Stimulated activated naive CD8-positive, alpha-beta T cell treated with anti-CD3 and anti-CD28 coated beads, Interleukin-15, Interleukin-2, amounts not matched to agents 100 ng/mL and 50 ng/mL, for 24 hours (primary cell): ENCODE data around the gene CAMSAP1.
A peak's percentile ranks its signal among the peaks of the same experiment; 100 is the strongest.
"Not testable (repeated sequence)": the region's sequence is repeated elsewhere in the genome, so short reads cannot be mapped to it uniquely, and the experiment has no call there.

Source experiments
- H3K27ac Mint-ChIP-seq: one replicate; pipeline ENCODE4 v1.8.0; 2021; ENCODE audit warnings: mild to moderate bottlenecking, mixed read lengths
- H3K27me3 Mint-ChIP-seq: one replicate; pipeline ENCODE4 v1.8.0; 2021; ENCODE audit warnings: mixed read lengths
- H3K36me3 Mint-ChIP-seq: one replicate; pipeline ENCODE4 v1.8.0; 2021; ENCODE audit warnings: low read depth, mixed read lengths
- H3K4me1 Mint-ChIP-seq: one replicate; pipeline ENCODE4 v1.8.0; 2021; ENCODE audit warnings: low read depth, mixed read lengths
- H3K4me3 Mint-ChIP-seq: one replicate; pipeline ENCODE4 v1.8.0; 2021; ENCODE audit warnings: mild to moderate bottlenecking, mixed read lengths
- H3K9me3 Mint-ChIP-seq: one replicate; pipeline ENCODE4 v1.8.0; 2021; ENCODE audit warnings: mixed read lengths

The CAMSAP1 gene

DNA sequence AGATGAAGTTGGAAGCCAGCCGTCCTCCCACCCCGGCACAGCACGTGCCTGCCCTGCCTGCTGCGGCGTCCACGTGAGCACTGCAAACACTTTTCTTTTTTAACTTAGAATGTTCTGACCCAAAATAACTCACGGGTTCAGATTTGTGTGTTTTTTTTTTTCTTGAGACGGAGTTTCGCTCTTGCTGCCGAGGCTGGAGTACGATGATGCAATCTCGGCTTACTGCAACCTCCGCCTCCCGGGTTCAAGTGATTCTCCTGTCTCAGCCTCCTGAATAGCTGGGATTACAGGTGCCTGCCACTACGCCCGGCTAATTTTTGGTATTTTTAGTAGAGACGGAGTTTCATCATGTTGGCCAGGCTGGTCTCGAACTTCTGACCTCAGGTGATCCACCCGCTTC lies 39.8 kb upstream of the CAMSAP1 start:
- H3K9me3 Mint-ChIP-seq, H3K4me3 Mint-ChIP-seq, H3K4me1 Mint-ChIP-seq, H3K27ac Mint-ChIP-seq, H3K27me3 Mint-ChIP-seq: not testable (repeated sequence)
- peaks cover 57% of the 10 kb centered on the region for H3K36me3 Mint-ChIP-seq

DNA sequence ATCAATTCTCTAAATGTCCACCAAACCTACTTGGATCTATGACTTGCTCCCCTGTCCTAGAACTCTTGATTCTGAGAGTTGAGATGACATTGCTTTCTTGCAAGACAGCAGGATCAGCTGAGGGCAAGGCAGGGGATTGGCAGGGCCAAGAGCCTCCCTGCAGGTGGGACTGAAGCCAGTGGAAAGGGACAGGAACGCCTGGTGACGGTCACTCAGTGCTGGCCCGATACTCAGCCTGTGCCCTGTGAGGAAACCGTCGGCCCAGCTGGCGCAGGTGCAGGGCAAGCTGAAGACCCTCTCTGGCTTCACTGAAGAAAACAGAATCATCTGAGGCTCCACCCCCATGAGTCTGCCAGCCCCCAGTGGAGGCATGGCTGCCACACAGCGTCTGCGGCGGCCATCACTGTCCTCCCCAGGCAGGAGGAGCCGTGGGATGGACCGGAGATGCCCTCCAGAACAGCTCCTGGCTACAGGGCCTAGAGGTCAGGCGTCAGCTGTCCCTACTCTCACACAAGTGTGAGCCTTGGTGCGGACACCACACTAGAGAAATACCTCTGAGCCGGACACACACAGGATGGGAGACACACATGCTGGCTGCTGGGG lies 39.1 kb upstream of the CAMSAP1 start:
- H3K9me3 Mint-ChIP-seq, result no peaks in the 10 kb centered on the region
- H3K27me3 Mint-ChIP-seq, result no peaks in the 10 kb centered on the region
- no peaks in the 10 kb centered on the region for H3K4me1 Mint-ChIP-seq
- H3K27ac Mint-ChIP-seq, result no peak overlapping the region
- H3K4me3 Mint-ChIP-seq, result no peak overlapping the region
- H3K36me3 Mint-ChIP-seq, result peaks cover 59% of the 10 kb centered on the region

DNA sequence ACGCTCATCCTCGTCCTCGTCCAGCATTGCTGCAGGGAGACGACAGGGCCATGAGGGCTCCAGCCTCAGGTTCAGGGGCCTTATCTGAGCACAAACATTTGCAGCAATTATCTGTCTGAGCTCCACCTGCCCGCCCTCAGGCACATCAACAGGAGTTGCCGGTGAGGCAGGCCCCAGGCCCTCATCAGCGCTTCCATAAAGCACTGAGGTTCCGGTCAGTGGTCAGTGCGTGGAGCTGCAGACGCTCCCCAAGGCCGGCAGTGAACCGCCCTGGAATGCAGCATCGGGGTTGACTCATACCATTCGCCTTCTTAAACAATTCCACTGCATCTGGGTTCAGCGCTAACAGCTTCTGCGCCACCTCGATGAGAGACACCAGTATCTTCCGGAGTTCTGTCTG lies 38.6 kb upstream of the CAMSAP1 start:
- no peak overlapping the region for H3K4me3 Mint-ChIP-seq
- H3K27ac Mint-ChIP-seq, result no peak overlapping the region
- no peaks in the 10 kb centered on the region for H3K4me1 Mint-ChIP-seq
- no peaks in the 10 kb centered on the region for H3K27me3 Mint-ChIP-seq
- no peaks in the 10 kb centered on the region for H3K9me3 Mint-ChIP-seq
- H3K36me3 Mint-ChIP-seq, result peaks cover 63% of the 10 kb centered on the region

DNA sequence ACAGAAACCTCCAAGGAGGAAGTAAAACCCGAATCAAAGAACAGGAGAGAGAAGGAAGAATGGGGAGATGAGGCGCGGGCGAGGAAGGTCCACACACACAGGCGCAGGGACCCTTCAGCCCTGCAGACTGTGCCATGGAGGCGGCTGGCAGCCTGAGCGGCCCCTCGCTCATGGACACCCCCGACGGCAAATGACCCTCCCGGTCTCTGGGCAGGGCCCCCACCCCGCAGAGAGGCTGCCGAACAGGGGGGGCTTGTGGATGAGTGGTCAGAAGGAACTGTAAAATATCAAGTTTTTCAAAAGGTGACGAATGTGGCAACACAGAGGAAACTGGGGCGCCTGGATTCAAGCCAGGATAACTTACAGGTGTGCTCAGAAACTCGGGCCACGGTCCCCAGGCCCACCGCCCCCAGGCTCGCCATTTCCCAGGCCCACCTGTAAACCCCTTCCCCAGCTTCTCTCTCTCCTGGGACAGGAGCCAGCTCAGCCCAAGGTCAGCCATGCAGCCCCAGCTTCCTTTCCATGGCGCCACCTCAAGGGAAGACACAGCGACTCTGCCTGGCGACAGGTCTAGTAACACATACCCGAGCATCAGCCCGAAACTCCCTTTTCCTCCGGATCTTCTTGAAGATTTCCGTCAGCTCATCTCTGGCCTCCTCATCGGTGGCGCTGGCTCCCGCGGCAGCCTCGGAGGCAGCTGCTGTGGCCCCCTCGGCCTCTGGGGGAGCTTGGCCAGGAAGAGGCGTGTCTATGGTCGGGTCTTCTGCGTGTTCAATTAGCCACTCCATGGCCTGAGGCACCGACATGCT lies 37.3 kb upstream of the CAMSAP1 start:
- Mint-ChIP-seq H3K9me3 (no peaks in the 10 kb centered on the region), H3K36me3 (peaks cover 65% of the 10 kb centered on the region), H3K27me3 (no peaks in the 10 kb centered on the region), H3K4me3 (no peak overlapping the region), H3K4me1 (peaks cover 2% of the 10 kb centered on the region), H3K27ac (no peak overlapping the region)

DNA sequence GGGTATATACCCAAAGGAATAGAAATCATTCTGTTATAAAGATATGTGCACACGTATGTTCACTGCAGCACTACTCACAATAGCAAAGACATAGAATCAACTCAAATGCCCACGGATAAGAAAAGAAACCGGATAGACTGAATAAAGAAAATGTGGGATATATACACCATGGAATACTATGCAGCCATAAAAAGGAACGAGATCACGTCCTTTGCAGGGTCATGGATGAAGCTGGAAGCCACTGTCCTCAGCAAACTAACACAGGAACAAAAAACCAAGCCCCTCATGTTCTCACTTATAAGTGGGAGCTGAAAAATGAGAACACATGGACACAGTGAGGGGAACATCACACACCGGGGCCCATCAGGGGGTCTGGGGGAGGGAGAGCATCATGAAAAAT lies 36.3 kb upstream of the CAMSAP1 start:
- not testable (repeated sequence) for H3K4me3 Mint-ChIP-seq, H3K9me3 Mint-ChIP-seq, H3K27me3 Mint-ChIP-seq, H3K27ac Mint-ChIP-seq
- Mint-ChIP-seq H3K36me3 (peaks cover 65% of the 10 kb centered on the region), H3K4me1 (peaks cover 11% of the 10 kb centered on the region)

DNA sequence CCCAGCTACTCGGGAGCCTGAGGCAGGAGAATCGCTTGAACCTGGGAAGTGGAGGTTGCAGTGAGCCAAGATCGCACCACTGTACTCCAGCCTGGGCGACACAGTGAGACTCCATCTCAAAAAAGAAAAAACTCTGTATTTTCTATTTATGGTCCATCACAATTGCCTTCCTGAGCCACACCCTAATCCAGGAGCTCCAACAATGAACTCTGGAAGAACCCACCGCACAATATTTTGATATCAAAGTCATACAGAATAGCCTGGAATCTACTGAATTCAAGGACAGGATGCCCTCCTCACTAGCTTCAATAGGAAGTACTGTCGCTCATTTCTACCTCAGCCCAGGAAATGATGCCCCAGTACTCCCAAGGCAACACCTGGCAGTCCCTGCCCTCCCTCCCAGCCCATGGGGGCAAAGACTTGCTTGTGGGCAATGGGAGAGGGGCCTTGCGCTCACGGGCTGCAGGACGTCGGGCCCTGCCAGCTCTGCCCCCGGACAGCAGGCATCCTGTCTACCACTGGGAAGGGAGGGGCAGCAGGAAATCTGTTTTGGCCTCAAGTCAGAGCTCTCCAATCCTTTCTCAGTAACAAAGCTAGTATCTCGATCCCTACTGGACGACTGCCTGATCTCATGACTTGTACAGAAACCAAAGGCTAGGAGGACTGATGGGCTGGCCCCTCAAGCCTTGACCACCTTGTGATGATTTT lies 34.1 kb upstream of the CAMSAP1 start:
- no peak overlapping the region for H3K4me3 Mint-ChIP-seq
- H3K27ac Mint-ChIP-seq, result no peak overlapping the region
- H3K36me3 Mint-ChIP-seq, result peaks cover 77% of the 10 kb centered on the region
- peaks cover 4% of the 10 kb centered on the region for H3K27me3 Mint-ChIP-seq
- H3K4me1 Mint-ChIP-seq, result peaks cover 16% of the 10 kb centered on the region
- no peaks in the 10 kb centered on the region for H3K9me3 Mint-ChIP-seq

DNA sequence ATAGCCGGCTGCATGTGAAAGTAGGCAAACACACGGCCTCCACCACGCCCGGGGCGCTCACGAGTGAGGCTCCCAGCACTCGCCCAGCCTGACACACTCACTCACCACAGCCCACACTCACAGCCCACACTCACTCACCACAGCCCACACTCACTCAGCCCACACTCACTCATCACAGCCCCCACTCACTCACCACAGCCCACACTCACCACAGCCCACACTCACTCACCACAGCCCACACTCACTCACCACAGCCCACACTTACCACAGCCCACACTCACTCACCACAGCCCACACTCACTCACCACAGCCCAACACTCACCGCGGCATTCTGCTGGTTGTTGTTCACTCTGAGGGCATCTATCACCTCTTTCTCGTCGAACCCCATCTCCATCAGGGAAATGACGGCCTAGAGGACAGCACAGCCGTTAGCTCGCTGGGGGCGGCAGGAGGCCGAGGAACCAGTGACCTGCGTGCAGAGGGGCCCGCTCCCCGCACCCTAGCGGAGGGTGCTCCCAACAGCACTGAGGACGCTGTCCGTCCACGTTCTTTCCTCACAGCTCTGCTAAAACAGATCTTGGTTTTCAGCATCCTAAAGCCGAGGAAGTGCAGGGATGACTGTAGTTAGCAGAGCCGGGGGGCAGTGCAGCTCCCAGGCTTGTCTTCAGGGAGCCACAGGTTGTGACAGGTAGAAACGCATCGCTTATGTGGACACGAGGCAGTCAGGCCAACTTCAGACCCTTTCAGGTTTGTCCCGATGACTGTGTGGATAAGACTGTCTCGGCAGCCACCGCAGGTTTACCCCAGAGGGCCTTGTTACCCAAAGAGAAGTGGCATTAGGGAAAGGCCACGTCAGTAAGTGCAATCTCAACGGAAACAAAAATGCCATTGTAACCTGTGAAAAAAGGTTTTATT lies 32.3 kb upstream of the CAMSAP1 start:
- peaks cover 77% of the 10 kb centered on the region for H3K36me3 Mint-ChIP-seq
- H3K4me3 Mint-ChIP-seq, result peak overlapping the region; percentile 75
- H3K27ac Mint-ChIP-seq, result peak overlapping the region; percentile 99
- peaks cover 4% of the 10 kb centered on the region for H3K27me3 Mint-ChIP-seq
- H3K4me1 Mint-ChIP-seq, result peaks cover 16% of the 10 kb centered on the region
- no peaks in the 10 kb centered on the region for H3K9me3 Mint-ChIP-seq

DNA sequence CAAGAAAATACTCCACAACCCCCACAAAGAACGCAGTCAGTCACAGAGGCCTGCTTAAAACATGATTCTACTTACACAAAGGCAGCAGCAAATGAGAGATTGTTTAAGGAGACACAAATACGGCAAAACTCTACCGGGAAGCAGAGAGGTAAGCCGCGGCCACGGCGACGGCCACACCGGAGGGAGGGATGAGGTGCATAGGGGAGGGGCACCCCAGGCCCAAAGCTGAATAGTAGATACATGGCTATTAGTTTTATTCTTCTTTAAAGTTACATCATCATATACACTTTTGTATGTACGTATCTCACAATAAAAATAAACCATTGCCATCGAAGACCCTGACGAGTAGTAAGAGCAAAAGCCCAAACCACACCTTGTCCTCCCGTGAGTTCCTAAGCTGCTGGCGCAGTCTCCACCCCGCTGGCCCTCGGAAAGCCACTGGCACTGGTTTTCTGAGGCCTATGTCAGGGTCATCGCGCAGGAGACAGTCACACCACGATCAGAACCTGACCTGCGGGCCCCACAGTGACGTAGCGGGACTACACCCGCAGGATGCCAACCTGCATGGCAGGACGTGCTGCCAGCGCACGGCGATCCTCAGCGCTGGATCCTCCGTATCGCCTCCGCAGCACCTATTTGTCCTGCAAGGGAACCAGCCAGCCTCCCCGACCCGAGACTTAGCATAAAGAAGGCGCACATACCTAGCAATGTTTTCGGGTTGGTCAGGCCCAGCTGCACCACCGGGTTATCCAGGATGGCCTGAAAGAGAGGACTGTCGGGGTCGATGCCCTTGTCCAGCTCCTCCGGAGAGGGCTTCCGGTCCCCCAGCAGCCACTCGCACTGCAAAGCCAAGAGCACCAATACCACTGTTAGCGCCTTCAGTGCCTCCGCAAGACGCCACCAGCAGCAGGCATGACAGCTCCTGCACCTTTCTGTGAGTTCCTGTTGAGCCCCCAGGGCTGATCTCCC lies 30.5 kb upstream of the CAMSAP1 start:
- Mint-ChIP-seq H3K4me3 (no peak overlapping the region), H3K9me3 (no peaks in the 10 kb centered on the region), H3K27ac (no peak overlapping the region), H3K36me3 (peaks cover 80% of the 10 kb centered on the region), H3K4me1 (peaks cover 16% of the 10 kb centered on the region), H3K27me3 (peaks cover 4% of the 10 kb centered on the region)

DNA sequence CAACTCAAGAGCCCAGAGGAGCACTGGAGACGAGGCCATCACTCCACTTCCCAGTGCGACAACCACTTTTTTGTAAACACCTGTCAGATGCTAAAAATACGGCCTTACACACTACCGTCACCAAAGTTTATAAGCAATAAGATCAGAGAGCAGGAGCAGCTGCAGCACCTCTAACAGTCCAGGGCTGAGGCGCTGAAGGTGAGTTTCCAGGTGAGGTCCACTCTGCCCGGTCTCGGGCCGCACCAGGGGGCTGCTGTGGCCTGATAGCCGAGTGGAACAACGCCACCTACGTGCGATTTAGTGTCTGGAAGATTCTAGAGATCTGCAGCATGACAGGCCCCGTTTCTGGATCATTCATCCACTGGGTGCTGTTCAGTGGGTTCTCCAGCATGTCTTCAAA lies 25.8 kb upstream of the CAMSAP1 start:
- Mint-ChIP-seq H3K4me1 (no peaks in the 10 kb centered on the region), H3K4me3 (no peak overlapping the region), H3K9me3 (no peaks in the 10 kb centered on the region), H3K36me3 (peaks cover 60% of the 10 kb centered on the region), H3K27ac (no peak overlapping the region), H3K27me3 (no peaks in the 10 kb centered on the region)

DNA sequence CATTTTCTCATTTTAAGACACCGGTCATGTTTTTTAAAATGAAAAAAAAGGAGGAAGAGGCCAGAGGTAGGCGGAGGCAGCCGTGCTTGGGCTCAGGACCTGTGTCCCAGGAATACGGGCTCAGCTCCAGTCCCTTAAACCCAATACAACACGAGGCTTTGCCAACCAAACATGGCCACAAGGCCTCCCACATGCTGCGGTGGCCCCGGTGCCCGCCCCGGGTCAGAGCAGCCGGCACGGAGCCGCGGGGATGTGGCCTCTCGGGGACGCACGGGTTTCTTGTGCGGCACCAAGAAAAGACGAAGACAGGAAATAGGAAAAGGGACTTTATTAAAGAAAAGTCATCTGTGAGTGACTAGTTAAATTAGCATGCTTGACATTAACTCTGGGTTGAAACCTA lies 25.3 kb upstream of the CAMSAP1 start:
- H3K4me3 Mint-ChIP-seq, result no peak overlapping the region
- H3K4me1 Mint-ChIP-seq, result peaks cover 3% of the 10 kb centered on the region
- peaks cover 56% of the 10 kb centered on the region for H3K36me3 Mint-ChIP-seq
- no peaks in the 10 kb centered on the region for H3K9me3 Mint-ChIP-seq
- no peaks in the 10 kb centered on the region for H3K27me3 Mint-ChIP-seq
- no peak overlapping the region for H3K27ac Mint-ChIP-seq

DNA sequence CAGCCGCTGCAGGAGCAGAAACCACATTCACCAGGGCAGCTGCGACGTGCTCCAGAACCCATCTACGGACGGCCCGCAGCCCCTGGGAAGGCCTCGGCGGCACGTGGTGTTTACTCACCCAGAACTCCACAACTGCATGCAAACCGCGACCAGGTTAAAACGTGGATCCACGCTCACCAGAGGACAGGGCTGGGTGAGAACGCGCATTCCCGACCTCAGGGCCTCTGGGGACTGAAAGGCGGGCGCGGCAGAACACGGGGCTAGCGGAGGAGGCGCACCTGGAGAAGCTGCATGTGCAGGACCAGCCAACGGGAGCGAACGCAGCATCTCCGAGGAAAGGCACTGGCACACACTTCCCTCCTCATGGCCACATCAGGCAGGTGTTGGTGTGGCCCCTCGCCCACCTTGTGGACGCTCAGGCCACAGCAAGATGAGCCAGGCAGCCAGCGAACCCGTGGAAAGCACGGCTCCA lies 24.0 kb upstream of the CAMSAP1 start:
- Mint-ChIP-seq H3K4me3 (no peak overlapping the region), H3K27me3 (no peaks in the 10 kb centered on the region), H3K36me3 (peaks cover 45% of the 10 kb centered on the region), H3K9me3 (no peaks in the 10 kb centered on the region), H3K27ac (no peak overlapping the region), H3K4me1 (peaks cover 13% of the 10 kb centered on the region)

DNA sequence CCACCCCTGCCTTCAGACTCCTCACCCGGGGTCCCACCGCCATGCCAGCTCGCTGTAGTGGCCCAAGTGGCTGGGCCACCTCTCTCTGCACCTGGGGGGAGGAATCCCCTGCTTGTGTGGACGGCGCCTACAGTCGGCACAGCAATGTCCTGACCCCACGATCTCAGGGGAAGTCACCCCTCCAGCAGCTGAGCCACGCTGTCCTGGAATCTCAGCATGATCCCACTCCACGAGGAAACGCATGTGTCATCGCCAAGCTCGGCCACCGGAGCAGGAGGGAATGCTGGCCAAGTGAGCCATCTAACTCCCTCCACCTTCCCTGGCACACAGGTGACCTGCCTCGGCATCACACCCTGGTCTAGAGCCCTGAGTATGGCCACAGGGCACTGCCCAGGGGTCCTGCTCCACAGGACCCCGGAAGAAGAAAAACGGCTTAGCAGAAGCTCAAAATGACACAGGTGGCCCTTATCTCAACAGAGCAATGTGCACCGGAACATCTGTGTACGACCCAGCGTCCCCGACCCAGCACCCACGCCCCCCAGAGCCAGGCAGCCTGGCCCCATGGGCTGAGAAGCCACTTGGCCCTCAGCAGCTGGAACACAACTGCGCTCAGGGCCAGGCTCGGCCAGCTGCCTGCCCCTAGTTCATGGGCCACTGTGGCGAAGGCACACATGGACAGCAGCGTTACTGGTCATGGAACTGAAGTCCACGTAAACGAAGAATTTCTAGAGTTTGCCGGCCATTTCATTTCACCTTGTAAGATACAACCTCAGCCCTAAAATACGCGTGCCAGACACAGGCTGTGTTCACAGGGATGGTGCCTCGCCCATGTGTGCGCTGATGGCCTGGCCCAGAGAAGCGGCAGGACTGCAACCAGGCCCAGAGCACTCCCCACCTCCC lies 23.4 kb upstream of the CAMSAP1 start:
- peaks cover 43% of the 10 kb centered on the region for H3K36me3 Mint-ChIP-seq
- no peak overlapping the region for H3K4me3 Mint-ChIP-seq
- H3K9me3 Mint-ChIP-seq, result no peaks in the 10 kb centered on the region
- H3K27me3 Mint-ChIP-seq, result no peaks in the 10 kb centered on the region
- H3K4me1 Mint-ChIP-seq, result peaks cover 20% of the 10 kb centered on the region
- H3K27ac Mint-ChIP-seq, result no peak overlapping the region
